Stimulated activated naive CD8-positive, alpha-beta T cell treated with anti-CD3 and anti-CD28 coated beads, Interleukin-15, amount 100 ng/mL, for 72 hours (primary cell): ENCODE results near the gene ABCD3.
"Not testable (repeated sequence)": the region's sequence is repeated elsewhere in the genome, so short reads cannot be mapped to it uniquely, and the experiment has no call there.

Experiments used
- ATAC-seq: fragments of 150-1000 bp; cut with Tn5 transposase; 2 replicates; pipeline ENCODE4 v1.10.0; 2021; ENCODE audit warnings: mild to moderate bottlenecking, moderate library complexity
- DNase-seq, 2 donors: peaks; one replicate each; pipeline ENCODE4 v3.0.0; 2021 to 2022
- H3K27ac Mint-ChIP-seq, 2 donors: one replicate each; pipeline ENCODE4 v1.8.0; 2022; ENCODE audit warnings: mild to moderate bottlenecking in 2 of 2, mixed read lengths in 2 of 2, moderate library complexity in 2 of 2
- H3K27me3 Mint-ChIP-seq: one replicate; pipeline ENCODE4 v1.8.0; 2022; ENCODE audit warnings: mixed read lengths
- H3K4me1 Mint-ChIP-seq: one replicate; pipeline ENCODE4 v1.8.0; 2022; ENCODE audit warnings: mild to moderate bottlenecking, mixed read lengths
- H3K4me3 Mint-ChIP-seq, 2 donors: one replicate each; pipeline ENCODE4 v1.8.0; 2022; ENCODE audit warnings: mild to moderate bottlenecking in 2 of 2, mixed read lengths in 2 of 2, moderate library complexity in 1 of 2
- H3K9me3 Mint-ChIP-seq, 2 donors: one replicate each; pipeline ENCODE4 v1.8.0; 2022; ENCODE audit warnings: mixed read lengths in 2 of 2

The ABCD3 gene

GRCh38 chr1:94398356-94398755 lies 19.8 kb upstream of the ABCD3 start:
- no peak overlapping the region for H3K27ac Mint-ChIP-seq
- no peak for ATAC-seq
- DNase-seq: no peak
- H3K9me3 Mint-ChIP-seq: no peaks in the 10 kb centered on the region
- no peak overlapping the region for H3K4me3 Mint-ChIP-seq
- H3K4me1 Mint-ChIP-seq: no peaks in the 10 kb centered on the region
- no peaks in the 10 kb centered on the region for H3K27me3 Mint-ChIP-seq

GRCh38 chr1:94399453-94399852 lies 18.7 kb upstream of the ABCD3 start:
- no peaks in the 10 kb centered on the region for H3K27me3 Mint-ChIP-seq
- H3K9me3 Mint-ChIP-seq: no peaks in the 10 kb centered on the region
- no peak overlapping the region for H3K27ac Mint-ChIP-seq
- no peaks in the 10 kb centered on the region for H3K4me1 Mint-ChIP-seq
- no peak overlapping the region for H3K4me3 Mint-ChIP-seq
- no peak for DNase-seq
- ATAC-seq: no peak

- no peak overlapping the region for H3K27ac Mint-ChIP-seq
- no peaks in the 10 kb centered on the region for H3K4me1 Mint-ChIP-seq
- no peak for ATAC-seq
- no peaks in the 10 kb centered on the region for H3K27me3 Mint-ChIP-seq
- H3K4me3 Mint-ChIP-seq: no peak overlapping the region
- no peaks in the 10 kb centered on the region for H3K9me3 Mint-ChIP-seq
- no peak for DNase-seq
Measured at GRCh38 chr1:94401206-94401605, 17.0 kb upstream of the ABCD3 start.

DNA sequence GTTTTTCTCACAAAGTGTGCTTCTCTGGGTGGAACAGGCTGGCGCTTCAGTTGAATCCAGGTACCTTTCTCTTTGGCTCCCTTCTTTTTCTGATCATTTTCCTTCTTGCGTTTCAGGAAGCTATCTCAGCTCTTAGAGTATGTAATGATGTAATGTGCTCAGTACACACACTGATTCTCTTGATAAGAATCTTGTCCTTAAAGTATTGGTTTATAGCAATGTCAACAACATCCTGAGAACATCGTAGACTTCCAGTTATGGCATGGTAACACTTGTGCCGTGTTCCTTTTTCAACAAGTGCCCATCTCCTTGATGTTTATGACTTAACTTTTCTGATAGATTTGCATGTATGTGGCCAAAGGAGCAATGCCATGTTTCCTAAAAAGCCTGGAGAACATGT lies 11.7 kb upstream of the ABCD3 start:
- Mint-ChIP-seq H3K9me3 (no peaks in the 10 kb centered on the region), H3K27ac (no peak overlapping the region), H3K4me1 (no peaks in the 10 kb centered on the region), H3K27me3 (no peaks in the 10 kb centered on the region), H3K4me3 (no peak overlapping the region)
- DNase-seq: no peak
- ATAC-seq: no peak

DNA sequence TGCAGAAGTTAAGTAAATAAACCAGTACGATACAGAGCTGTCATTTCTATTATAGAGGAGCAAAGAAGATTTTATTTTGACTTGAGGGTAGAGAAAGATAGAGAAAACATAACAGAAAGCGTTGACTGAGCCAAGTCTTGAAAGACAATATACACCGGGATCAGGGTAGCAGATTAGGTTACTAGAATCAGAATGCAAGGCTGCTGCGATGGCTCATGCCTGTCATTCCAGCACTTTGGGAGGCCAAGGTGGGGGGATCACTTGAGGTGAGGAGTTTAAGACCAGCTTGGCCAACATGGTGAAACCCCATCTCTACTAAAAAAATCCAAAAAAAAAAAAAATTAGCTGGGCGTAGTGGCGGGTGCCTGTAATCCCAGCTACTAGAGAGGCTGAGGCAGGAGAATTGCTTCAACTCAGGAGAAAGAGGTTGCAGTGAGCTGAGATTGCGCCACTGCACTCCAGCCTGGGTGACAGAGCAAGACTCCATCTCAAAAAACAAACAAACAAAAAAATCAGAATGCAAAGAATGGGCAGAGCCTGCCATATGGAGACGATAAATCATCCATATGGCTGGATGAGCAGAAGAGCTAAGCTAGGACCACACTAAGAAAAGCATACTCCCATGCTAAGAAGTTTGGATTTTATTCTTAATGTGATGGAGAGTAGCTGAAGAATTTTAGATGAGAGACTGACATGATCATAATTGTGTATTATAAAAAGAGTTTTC lies 9.9 kb upstream of the ABCD3 start:
- Mint-ChIP-seq H3K27ac (no peak overlapping the region), H3K27me3 (no peaks in the 10 kb centered on the region), H3K4me3 (no peak overlapping the region), H3K9me3 (no peaks in the 10 kb centered on the region), H3K4me1 (no peaks in the 10 kb centered on the region)
- DNase-seq (no peak), ATAC-seq (no peak)

DNA sequence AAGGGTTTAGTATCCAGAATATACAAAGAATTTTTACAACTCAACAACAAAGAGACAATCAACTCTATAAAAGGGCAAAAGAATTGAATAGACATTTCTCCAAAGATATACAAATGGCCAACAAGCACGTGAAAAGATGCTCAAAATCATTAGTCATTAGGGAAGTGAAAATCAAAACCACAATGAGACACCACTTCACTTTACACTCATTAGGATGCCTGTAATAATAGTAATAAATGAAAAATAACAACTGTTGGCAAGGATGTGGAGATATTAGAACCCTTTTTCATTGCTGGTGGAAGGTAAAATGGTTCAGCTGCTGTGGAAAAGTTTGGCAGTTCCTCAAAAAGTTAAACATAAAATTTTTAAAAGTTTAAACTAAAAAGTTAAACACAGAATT lies 7.0 kb upstream of the ABCD3 start:
- Mint-ChIP-seq H3K4me1 (no peaks in the 10 kb centered on the region), H3K4me3 (no peak overlapping the region), H3K27me3 (peaks cover 7% of the 10 kb centered on the region), H3K9me3 (no peaks in the 10 kb centered on the region), H3K27ac (no peak overlapping the region)
- DNase-seq: no peak
- no peak for ATAC-seq

DNA sequence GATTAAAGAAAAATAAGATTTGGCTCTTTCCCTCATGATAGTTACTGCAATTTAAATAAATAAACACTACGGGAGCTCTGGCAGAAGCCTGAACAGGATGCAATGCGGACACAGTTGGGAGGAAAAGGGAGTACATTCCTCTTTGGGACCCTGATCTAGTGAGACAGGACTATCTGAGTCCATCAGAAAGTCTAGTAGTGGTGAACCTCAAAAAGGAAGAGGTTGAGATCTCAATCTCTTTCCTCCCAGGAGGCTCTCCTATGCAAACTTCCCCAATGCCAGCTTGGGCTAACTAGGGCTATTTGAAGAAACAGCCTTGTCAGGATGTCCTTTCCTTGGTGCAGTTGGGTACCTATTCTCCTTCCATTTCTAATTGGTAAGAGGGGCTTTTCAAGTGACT lies 4.9 kb upstream of the ABCD3 start:
- no peaks in the 10 kb centered on the region for H3K4me1 Mint-ChIP-seq
- H3K27me3 Mint-ChIP-seq: peaks cover 7% of the 10 kb centered on the region
- H3K4me3 Mint-ChIP-seq: no peak overlapping the region
- no peak overlapping the region for H3K27ac Mint-ChIP-seq
- DNase-seq (no peak), ATAC-seq (no peak)
- H3K9me3 Mint-ChIP-seq: no peaks in the 10 kb centered on the region

DNA sequence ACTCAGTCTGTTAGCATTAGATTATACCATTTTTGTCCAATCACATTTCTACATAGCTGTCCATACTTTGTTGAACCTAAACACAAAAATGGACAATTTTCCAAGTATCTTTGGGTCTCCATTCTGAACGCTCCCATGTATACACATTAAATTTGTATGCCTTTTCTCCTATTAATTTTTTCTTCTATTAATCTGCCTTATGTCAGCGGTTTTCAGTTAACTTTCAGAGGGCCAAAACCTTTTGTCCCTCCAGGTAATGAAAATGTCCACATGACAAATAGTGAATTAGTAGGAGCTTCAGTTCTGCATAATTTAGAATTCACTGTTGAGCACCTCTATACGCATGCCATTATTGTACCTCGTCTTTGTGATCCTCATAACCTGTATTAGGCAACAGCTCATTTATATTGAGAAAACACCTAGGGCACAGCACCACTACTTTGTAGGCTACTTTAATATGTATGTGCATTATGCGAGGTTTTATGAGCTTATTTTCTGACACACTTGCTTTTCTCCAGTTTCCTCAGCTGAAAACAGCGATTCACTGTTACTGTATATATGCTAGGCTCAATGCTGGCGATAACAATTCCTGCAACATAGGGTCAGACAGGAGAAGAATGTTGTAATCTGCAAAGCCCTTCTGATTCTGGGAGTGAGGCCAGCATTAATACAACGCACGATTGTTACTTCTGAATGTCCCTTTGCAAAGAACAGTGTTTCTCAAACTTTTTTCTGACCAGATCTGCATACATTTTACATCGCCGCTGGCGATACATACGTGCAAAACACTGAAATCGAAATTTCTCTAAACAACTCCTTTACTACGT lies 1.1 kb upstream of the ABCD3 start:
- Mint-ChIP-seq H3K4me1 (peaks cover 25% of the 10 kb centered on the region), H3K27ac (no peak overlapping the region), H3K4me3 (no peak overlapping the region), H3K27me3 (peaks cover 7% of the 10 kb centered on the region), H3K9me3 (no peaks in the 10 kb centered on the region)
- no peak for ATAC-seq
- DNase-seq: no peak

GRCh38 chr1:94417728-94417977 lies 536 bp upstream of the ABCD3 start:
- Mint-ChIP-seq H3K9me3 (no peaks in the 10 kb centered on the region), H3K4me3 (no peak overlapping the region), H3K27ac (no peak overlapping the region), H3K4me1 (peaks cover 30% of the 10 kb centered on the region), H3K27me3 (peaks cover 7% of the 10 kb centered on the region)
- no peak for DNase-seq
- no peak for ATAC-seq

DNA sequence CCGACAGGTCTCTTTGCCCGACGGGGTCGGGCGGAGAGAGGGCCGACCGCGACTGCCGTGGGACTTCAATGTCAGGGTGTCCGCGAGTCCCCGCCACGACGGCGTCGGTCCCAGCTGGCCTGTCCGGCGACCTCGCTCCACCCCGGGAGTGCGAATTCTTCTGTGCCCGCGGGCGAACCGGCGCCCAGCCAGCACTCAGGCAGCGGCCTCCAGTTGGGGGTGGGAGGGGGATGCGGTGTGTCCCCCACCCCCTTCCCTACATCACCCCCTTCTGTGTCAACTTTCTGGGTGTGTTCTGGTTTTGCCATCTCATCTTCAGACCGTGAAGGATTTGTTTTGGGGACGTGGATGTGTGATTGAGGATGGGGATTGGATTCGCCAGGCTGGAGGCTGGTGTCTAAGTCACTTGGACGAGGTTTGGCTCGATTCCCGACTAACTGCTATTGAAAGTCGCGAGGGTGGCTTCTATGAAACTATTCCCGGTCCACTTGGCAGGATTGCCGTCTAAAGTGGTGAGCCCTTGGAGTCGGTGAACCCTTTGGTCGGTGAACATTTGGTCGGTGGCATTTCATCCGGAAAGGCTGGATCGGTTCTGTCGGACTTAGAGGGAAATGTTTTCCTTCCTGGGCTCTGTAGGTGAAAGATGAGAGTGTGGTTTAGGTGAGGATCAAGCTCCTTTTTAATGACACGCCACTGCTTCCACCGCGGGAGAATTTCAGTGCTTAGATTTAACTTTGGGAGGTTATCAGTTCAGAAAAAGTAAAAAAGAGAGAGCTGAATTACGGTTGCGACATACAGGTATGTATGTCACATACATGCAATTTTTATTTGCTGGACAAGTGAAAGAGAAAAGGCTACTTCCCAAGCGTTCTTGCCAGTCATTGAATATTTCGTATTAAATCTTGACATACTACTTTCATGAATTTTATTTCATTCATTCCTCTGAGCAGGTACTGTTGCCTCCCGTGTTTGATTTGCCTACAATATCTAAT lies 771 bp downstream of the ABCD3 start:
- Mint-ChIP-seq H3K4me3 (no peak overlapping the region), H3K4me1 (peaks cover 41% of the 10 kb centered on the region), H3K27me3 (peaks cover 7% of the 10 kb centered on the region), H3K27ac (peak overlapping the region; percentile 72 to 75), H3K9me3 (no peaks in the 10 kb centered on the region)
- DNase-seq: peak in 1 of 2 donors; percentile 10
- peak; percentile 17 for ATAC-seq

DNA sequence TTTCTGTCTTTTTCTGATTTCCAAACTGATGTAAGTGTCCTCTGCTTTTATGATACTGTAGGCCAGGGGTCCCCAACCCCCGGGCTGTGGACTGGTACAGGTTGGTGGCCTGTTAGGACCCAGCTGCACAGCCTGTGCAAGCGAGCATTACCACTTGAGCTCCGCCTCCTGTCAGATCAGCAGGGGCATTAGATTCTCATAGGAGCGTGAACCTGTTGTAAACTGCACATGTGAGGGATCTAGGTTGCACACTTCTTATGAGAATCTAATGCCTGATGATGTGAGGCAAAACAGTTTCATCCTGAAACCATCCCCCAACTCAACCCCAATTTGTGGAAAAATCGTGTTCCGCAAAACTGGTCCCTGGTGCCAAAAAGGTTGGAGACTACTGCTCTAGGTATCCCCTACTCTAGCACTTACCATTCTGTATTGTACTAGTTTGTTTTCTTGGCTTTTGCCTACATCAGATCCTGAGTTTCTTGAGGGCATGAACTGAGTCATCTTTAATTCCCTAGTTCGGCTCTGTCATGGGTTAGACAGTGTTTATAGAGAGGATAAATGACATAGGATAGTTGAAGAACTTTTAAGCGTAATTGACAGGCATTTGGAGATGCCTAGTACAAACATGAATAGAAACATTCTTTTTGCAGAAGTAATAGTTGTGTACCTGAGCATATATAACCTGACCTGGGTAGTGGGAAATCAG lies 4.1 kb downstream of the ABCD3 start:
- Mint-ChIP-seq H3K27me3 (no peaks in the 10 kb centered on the region), H3K27ac (no peak overlapping the region), H3K4me3 (no peak overlapping the region), H3K4me1 (peaks cover 57% of the 10 kb centered on the region), H3K9me3 (no peaks in the 10 kb centered on the region)
- ATAC-seq (no peak), DNase-seq (no peak)

DNA sequence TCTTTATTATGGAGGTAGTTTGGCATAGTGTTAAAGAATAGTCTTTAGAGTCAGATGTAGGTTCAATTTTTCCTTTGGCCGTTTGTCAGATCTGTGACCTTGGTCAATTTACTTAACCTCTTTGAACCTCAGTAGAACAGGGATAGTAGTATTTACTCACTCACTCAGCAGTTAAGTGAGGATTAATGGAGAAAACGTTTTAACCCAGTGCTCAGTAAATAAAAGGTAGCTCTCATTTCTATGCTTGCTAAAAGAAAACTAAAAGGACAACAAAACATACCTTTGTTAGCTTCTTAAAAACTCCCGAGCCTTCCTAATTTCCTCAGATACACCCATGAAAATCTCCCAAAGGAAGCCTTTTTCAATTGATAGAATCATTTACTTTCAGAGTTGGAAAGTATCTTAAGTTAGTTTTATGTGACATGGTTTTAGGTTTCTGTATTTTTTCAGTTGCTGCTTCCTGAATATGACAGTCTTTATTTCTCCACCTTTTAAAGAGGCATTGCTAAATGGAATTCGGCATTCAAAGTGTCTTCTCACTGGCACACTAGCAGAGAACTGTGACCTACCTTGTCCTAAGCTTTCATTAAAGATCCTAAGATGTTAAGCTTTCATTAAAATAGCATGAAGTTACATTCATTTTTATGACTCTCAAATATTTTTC lies 7.8 kb downstream of the ABCD3 start:
- DNase-seq (no peak), ATAC-seq (no peak)
- Mint-ChIP-seq H3K9me3 (no peaks in the 10 kb centered on the region), H3K4me3 (no peak overlapping the region), H3K27ac (no peak overlapping the region), H3K27me3 (no peaks in the 10 kb centered on the region), H3K4me1 (peaks cover 59% of the 10 kb centered on the region)

- H3K9me3 Mint-ChIP-seq, H3K27me3 Mint-ChIP-seq, DNase-seq, H3K27ac Mint-ChIP-seq, ATAC-seq, H3K4me3 Mint-ChIP-seq: not testable (repeated sequence)
- peaks cover 59% of the 10 kb centered on the region for H3K4me1 Mint-ChIP-seq
Measured at GRCh38 chr1:94426485-94426870, 8.3 kb downstream of the ABCD3 start.

- ATAC-seq: no peak
- peaks cover 42% of the 10 kb centered on the region for H3K4me1 Mint-ChIP-seq
- H3K4me3 Mint-ChIP-seq: no peak overlapping the region
- no peaks in the 10 kb centered on the region for H3K9me3 Mint-ChIP-seq
- DNase-seq: no peak
- no peaks in the 10 kb centered on the region for H3K27me3 Mint-ChIP-seq
- no peak overlapping the region for H3K27ac Mint-ChIP-seq
Measured at GRCh38 chr1:94428441-94428840, 10.3 kb downstream of the ABCD3 start.
